ENCODE results near the gene C10orf71. TPM values are rescaled to one million over a fixed set of nuclear protein-coding genes. Genes with fewer than 3 reads are reported as not detected.

C10orf71 gene
- total RNA-seq, 1 donor from 2014 or later: not detected

DNA sequence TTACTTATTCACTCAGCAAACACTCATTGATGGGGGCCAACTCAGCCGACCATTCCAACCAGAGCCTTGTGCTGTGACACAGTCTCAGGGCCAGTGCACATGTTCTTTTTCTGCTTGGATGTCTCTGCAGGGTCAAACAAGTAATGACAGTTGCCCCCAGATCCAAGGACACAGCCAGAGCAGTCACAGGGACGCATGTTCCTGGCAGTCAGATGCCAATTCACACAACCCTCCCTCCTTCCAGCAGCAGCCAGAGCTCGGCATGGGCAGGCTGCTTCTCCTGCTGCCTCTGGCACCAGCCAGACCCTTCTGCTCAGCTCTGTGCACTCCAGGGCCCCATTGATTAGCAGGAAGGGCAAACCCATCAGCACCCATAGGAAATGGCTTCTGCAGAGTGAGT is 76.6 kb downstream of the C10orf71 start:
- DNase-seq (ENCODE audit: low read depth): no peak
- Histone ChIP-seq H3K4me3 (ENCODE audit: low read depth, low read length) (no peak overlapping the region), H3K36me3 (ENCODE audit: control insufficient read depth, insufficient read depth, low read length) (no peaks in the 10 kb centered on the region), H3K27me3 (ENCODE audit: control insufficient read depth, insufficient read depth, low read length) (no peaks in the 10 kb centered on the region)
- TF ChIP-seq, protein P1, sequence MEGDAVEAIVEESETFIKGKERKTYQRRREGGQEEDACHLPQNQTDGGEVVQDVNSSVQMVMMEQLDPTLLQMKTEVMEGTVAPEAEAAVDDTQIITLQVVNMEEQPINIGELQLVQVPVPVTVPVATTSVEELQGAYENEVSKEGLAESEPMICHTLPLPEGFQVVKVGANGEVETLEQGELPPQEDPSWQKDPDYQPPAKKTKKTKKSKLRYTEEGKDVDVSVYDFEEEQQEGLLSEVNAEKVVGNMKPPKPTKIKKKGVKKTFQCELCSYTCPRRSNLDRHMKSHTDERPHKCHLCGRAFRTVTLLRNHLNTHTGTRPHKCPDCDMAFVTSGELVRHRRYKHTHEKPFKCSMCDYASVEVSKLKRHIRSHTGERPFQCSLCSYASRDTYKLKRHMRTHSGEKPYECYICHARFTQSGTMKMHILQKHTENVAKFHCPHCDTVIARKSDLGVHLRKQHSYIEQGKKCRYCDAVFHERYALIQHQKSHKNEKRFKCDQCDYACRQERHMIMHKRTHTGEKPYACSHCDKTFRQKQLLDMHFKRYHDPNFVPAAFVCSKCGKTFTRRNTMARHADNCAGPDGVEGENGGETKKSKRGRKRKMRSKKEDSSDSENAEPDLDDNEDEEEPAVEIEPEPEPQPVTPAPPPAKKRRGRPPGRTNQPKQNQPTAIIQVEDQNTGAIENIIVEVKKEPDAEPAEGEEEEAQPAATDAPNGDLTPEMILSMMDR (IDR thresholded peaks at IDR 0.05; ENCODE audit: insufficient read depth, low read length, poor library complexity, severe bottlenecking): no peak

Other genes starting within 250 kb of the C10orf71 start
- 0.50 and 0.68 TPM in 2 replicates for gene VSTM4, start 183.6 kb upstream of the C10orf71 start, total RNA-seq
- not detected in 2 replicates for gene FAM170B, start 165.1 kb upstream of the C10orf71 start, total RNA-seq
- 0.42 and 6.3 TPM in 2 replicates for gene TMEM273, start 110.8 kb upstream of the C10orf71 start, total RNA-seq
- not detected in 2 replicates for gene DRGX, start 96.9 kb downstream of the C10orf71 start, total RNA-seq
- gene ERCC6, start 240.0 kb downstream of the C10orf71 start, total RNA-seq: 7.3 and 14.3 TPM in 2 replicates

Data from kidney epithelial cell (primary cell).